OCI-LY1 (cell line): ENCODE measurements around the gene ARFGAP1.

Source experiments
- H2AFZ ChIP-seq: fragments of 200-600 bp; sonication (generic), shearing (Covaris generic); 2 replicates; pipeline ENCODE4 v1.6.0; 2014; ENCODE audit warnings: antibody characterized with exemption, mild to moderate bottlenecking, low read length
- H3F3A ChIP-seq: fragments of 200-600 bp; sonication (generic), shearing (Covaris generic); 2 replicates; pipeline ENCODE4 v1.6.0; 2014; ENCODE audit warnings: mild to moderate bottlenecking, antibody characterized with exemption, low read length, moderate library complexity; ENCODE audit not compliant: insufficient read depth
- H3K27ac ChIP-seq: fragments of 200-600 bp; sonication (generic); 2 replicates; pipeline ENCODE4 v1.5.1; 2014; ENCODE audit warnings: low read length, mixed run types, mild to moderate bottlenecking, low read depth; ENCODE audit not compliant: poor library complexity, severe bottlenecking
- H3K27me3 ChIP-seq: fragments of 200-600 bp; sonication (generic); 2 replicates; pipeline ENCODE4 v1.6.0; 2014; ENCODE audit warnings: antibody characterized with exemption, mild to moderate bottlenecking, low read length, moderate library complexity; ENCODE audit not compliant: insufficient read depth
- H3K36me3 ChIP-seq: fragments of 200-600 bp; sonication (generic); 2 replicates; pipeline ENCODE4 v1.6.1; 2014; ENCODE audit warnings: mild to moderate bottlenecking, antibody characterized with exemption, low read length, moderate library complexity, mixed read lengths; ENCODE audit not compliant: insufficient read depth
- H3K4me1 ChIP-seq: fragments of 200-600 bp; sonication (generic); 2 replicates; pipeline ENCODE4 v1.5.1; 2014; ENCODE audit warnings: mild to moderate bottlenecking, low read length, moderate library complexity; ENCODE audit not compliant: insufficient read depth, severe bottlenecking
- H3K4me2 ChIP-seq: fragments of 200-600 bp; sonication (generic), shearing (Covaris generic); 2 replicates; pipeline ENCODE4 v1.6.1; 2014; ENCODE audit warnings: low read length
- H3K4me3 ChIP-seq: fragments of 200-600 bp; sonication (generic); 2 replicates; pipeline ENCODE4 v1.5.1; 2014; ENCODE audit warnings: low read length, low read depth, mild to moderate bottlenecking, mixed read lengths; ENCODE audit not compliant: poor library complexity, severe bottlenecking
- H3K79me2 ChIP-seq: fragments of 200-600 bp; shearing (Covaris generic); 2 replicates; pipeline ENCODE4 v1.6.1; 2016; ENCODE audit warnings: mixed run types, low read length, mixed read lengths; ENCODE audit not compliant: insufficient read depth
- H3K9ac ChIP-seq: fragments of 200-600 bp; sonication (generic), shearing (Covaris generic); 2 replicates; pipeline ENCODE4 v1.6.1; 2014; ENCODE audit warnings: mild to moderate bottlenecking, low read length, mixed read lengths
- H3K9me2 ChIP-seq: fragments of 200-600 bp; sonication (generic), shearing (Covaris generic); 2 replicates; pipeline ENCODE4 v1.6.1; 2014; ENCODE audit warnings: low read depth, mild to moderate bottlenecking, low read length, mixed read lengths
- H3K9me3 ChIP-seq: fragments of 200-600 bp; shearing (Covaris generic); 2 replicates; pipeline ENCODE4 v1.6.1; 2014; ENCODE audit warnings: low read length, mixed read lengths
- H4K20me1 ChIP-seq: fragments of 200-600 bp; sonication (generic), shearing (Covaris generic); 2 replicates; pipeline ENCODE4 v1.6.0; 2016; ENCODE audit warnings: mild to moderate bottlenecking, low read length; ENCODE audit not compliant: insufficient read depth
- CTCF ChIP-seq: fragments of 200-600 bp; sonication (generic), shearing (Covaris generic); IDR thresholded peaks from 2 replicates; pipeline ENCODE4 v1.5.1; 2017; ENCODE audit warnings: mild to moderate bottlenecking, antibody characterized with exemption, low read length, moderate library complexity, mixed read lengths
- EZH2 ChIP-seq: fragments of 200-600 bp; sonication (generic), shearing (Covaris generic); IDR thresholded peaks from 2 replicates; pipeline ENCODE4 v1.8.0; 2017; ENCODE audit warnings: borderline replicate concordance, mixed run types, mild to moderate bottlenecking, antibody characterized with exemption, low read length, moderate library complexity, mixed read lengths

The ARFGAP1 gene

DNA sequence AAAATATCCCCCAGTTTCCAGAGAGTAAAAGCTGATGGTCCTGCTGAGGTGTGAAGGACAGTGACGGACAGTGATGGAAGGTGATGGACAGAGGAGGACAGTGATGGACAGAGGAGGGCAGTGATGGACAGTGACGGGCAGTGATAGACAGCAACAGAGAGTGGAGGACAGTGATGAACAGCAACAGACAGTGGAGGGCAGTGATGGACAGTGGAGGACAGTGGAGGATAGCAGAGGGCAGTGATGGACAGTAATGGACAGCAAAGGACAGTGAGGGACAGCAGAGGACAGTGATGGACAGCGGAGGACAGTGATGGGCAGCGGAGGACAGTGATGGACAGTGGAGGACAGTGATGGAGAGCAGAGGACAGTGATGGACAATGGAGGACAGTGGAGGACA, 15.7 kb upstream of the ARFGAP1 start:
- H3K4me2 ChIP-seq = no peak overlapping the region
- no peaks in the 10 kb centered on the region for H4K20me1 ChIP-seq
- no peaks in the 10 kb centered on the region for H3K9me2 ChIP-seq
- H3K27me3 ChIP-seq = no peaks in the 10 kb centered on the region
- no peaks in the 10 kb centered on the region for H3K9me3 ChIP-seq
- no peak overlapping the region for H2AFZ ChIP-seq
- H3K36me3 ChIP-seq = no peaks in the 10 kb centered on the region
- no peak for TF ChIP-seq EZH2
- TF ChIP-seq CTCF = no peak
- H3K4me3 ChIP-seq = no peak overlapping the region
- H3K79me2 ChIP-seq = no peaks in the 10 kb centered on the region
- H3K27ac ChIP-seq = no peak overlapping the region
- no peak overlapping the region for H3K9ac ChIP-seq
- H3K4me1 ChIP-seq = no peaks in the 10 kb centered on the region
- no peaks in the 10 kb centered on the region for H3F3A ChIP-seq

- H3K27ac ChIP-seq = no peak overlapping the region
- no peak overlapping the region for H2AFZ ChIP-seq
- H3K9me3 ChIP-seq = no peaks in the 10 kb centered on the region
- H3F3A ChIP-seq = no peaks in the 10 kb centered on the region
- no peaks in the 10 kb centered on the region for H3K9me2 ChIP-seq
- TF ChIP-seq CTCF (no peak), EZH2 (no peak)
- no peaks in the 10 kb centered on the region for H3K36me3 ChIP-seq
- no peak overlapping the region for H3K9ac ChIP-seq
- no peaks in the 10 kb centered on the region for H3K27me3 ChIP-seq
- no peak overlapping the region for H3K4me3 ChIP-seq
- H3K4me2 ChIP-seq = no peak overlapping the region
- no peaks in the 10 kb centered on the region for H3K4me1 ChIP-seq
- no peaks in the 10 kb centered on the region for H4K20me1 ChIP-seq
- no peaks in the 10 kb centered on the region for H3K79me2 ChIP-seq
Measured at GRCh38 chr20:63257629-63258028, 15.0 kb upstream of the ARFGAP1 start.

DNA sequence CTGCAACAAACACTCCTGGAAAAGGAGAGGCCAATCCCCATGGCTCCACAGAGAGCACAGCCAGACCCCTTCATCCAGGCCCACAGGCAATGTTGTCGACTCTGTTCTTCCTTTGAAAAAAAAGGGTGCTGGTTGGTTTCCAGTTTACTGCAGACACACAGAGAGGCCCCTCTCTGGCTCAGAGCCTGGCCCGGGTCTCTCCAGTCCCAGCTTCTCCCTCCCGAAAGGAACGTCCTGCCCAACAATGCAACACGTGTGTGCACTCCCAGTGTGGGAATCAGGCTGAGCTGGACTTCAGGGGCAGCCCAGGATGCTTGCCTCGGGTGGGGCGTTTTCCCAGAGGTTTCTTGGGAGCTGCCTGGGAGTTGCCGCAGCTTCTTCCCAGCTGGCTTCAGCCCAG, 13.8 kb upstream of the ARFGAP1 start:
- Histone ChIP-seq H3K36me3 (no peaks in the 10 kb centered on the region), H3K27me3 (0 out of 2 replicates have a peak, but pooled peaks cover 4% of the 10 kb centered on the region), H4K20me1 (no peaks in the 10 kb centered on the region), H2AFZ (no peak overlapping the region), H3F3A (no peaks in the 10 kb centered on the region), H3K9me2 (no peaks in the 10 kb centered on the region), H3K4me2 (no peak overlapping the region), H3K27ac (no peak overlapping the region), H3K4me1 (no peaks in the 10 kb centered on the region), H3K4me3 (no peak overlapping the region), H3K9ac (no peak overlapping the region), H3K79me2 (no peaks in the 10 kb centered on the region), H3K9me3 (no peaks in the 10 kb centered on the region)
- TF ChIP-seq CTCF (no peak), EZH2 (no peak)
